K562 (cell line): Measurements from ENCODE around the gene CYB561A3.

Experiments used
- ADNP ChIP-seq: fragments of 200-800 bp; sonication (Bioruptor generic); IDR thresholded peaks from 2 replicates; pipeline ENCODE4 v1.6.1; 2016; ENCODE audit warnings: missing genetic modification characterization, missing compliant biosample characterization
- CEBPZ ChIP-seq: fragments of 150-350 bp; IDR thresholded peaks from 2 replicates; pipeline ENCODE4 v1.6.1; 2014; ENCODE audit warnings: low read depth, mild to moderate bottlenecking, low read length, borderline replicate concordance
- CREB1 ChIP-seq, 2 experiments: sonication (generic) in 1 of 2; formaldehyde crosslinking in 1 of 2; IDR thresholded peaks; 2 replicates each; pipeline versions ENCODE4 v1.6.1 to v1.8.0; 2012 to 2022; ENCODE audit warnings: inconsistent platforms in 1 of 2, mild to moderate bottlenecking in 1 of 2, missing genetic modification reagents in 1 of 2, moderate library complexity in 1 of 2
- NR3C1 ChIP-seq: sonication (generic); formaldehyde crosslinking; IDR thresholded peaks from 2 replicates; pipeline ENCODE4 v1.8.1; 2022; ENCODE audit warnings: missing genetic modification reagents
- RAD21 ChIP-seq, 2 experiments: fragments of 250-450 bp in 1 of 2; fragments of 450-650 bp in 1 of 2; sonication (Bioruptor Pico) in 1 of 2; formaldehyde crosslinking in 1 of 2; IDR thresholded peaks in 1 of 2; conservative IDR thresholded peaks in 1 of 2; 2 replicates each; pipeline versions ENCODE4 v1.4.0 to v1.8.0; 2020 to 2022; ENCODE audit warnings: mild to moderate bottlenecking in 2 of 2, moderate library complexity in 1 of 2
- ZNF232 ChIP-seq: sonication (generic); formaldehyde crosslinking; IDR thresholded peaks from 2 replicates; pipeline ENCODE4 v1.8.0; 2022; ENCODE audit warnings: mild to moderate bottlenecking, missing genetic modification reagents

DNA sequence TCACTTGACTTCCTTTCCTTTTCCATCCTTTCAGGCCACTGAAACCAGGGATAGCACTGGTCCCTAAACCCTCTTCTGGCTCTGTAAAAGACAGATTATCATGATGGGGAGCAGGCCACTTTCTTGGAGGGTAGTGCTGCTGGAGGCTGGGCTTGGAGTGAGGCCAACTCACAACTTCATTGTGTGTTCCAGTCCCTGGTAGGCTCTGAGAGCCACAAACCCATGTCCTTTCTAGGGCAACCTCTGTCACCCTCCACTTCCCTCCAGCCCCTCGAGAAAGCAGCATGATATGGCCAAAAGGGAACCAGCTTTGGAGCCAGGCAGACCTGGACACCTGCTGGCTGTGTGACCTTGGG lies 26.3 kb downstream of the CYB561A3 start:
- TF ChIP-seq RAD21 (CRISPR knock-in tag; conservative IDR thresholded peaks at IDR 0.05 in 1 of 2, IDR thresholded peaks at IDR 0.05 in 1 of 2) = no peak
- no peak for TF ChIP-seq ZNF232 (CRISPR knock-in tag)
- TF ChIP-seq NR3C1 (CRISPR knock-in tag) = no peak
- no peak for TF ChIP-seq CEBPZ
- no peak for TF ChIP-seq ADNP (tag)
- TF ChIP-seq CREB1 (IDR thresholded peaks at IDR 0.05) = no peak
- no peak for TF ChIP-seq CREB1 (CRISPR knock-in tag; IDR thresholded peaks at IDR 0.05)
